HCT116 (cell line): ENCODE data around the gene UQCC5. TPM values are rescaled to one million over a fixed set of nuclear protein-coding genes. Genes with fewer than 3 reads are reported as not detected.

Experiments used
- ATAC-seq: fragments of 200-7000 bp; cut with Tn5 transposase; 2 replicates; pipeline ENCODE4 v1.9.1; 2020; ENCODE audit warnings: mild to moderate bottlenecking, moderate library complexity
- BruUV-seq: library from RNA; stranded (reverse); fragments of 400-500 nt; replicated peaks from 2 replicates; lab custom pipeline; 2021; lab: Mats Ljungman, UMichigan
- CTCF ChIA-PET: fragments of 300-600 bp; sonication (Branson Sonifier 250); formaldehyde crosslinking; loops from one replicate; lab custom pipeline; 2021; ENCODE audit warnings: antibody characterized with exemption; lab: Charles Lee
- POLR2A ChIA-PET: fragments of 300-600, 350-600 bp; sonication (Branson Sonifier 250); formaldehyde crosslinking; loops from one replicate; lab custom pipeline; 2021; ENCODE audit warnings: antibody characterized with exemption; lab: Charles Lee
- RAD21 ChIA-PET, 2 experiments: fragments of 300-600 bp; sonication (Branson Sonifier 250); formaldehyde crosslinking; loops; one replicate each; lab custom pipeline; 2023; ENCODE audit warnings: low total read pairs in 2 of 2; ENCODE audit not compliant: uncharacterized antibody in 2 of 2, unreplicated experiment in 2 of 2, low non-redundant PET in 1 of 2; lab: Charles Lee
- DNase-seq: peaks from one replicate; pipeline ENCODE4 v3.0.0-alpha.2; 2010; ENCODE audit warnings: low read depth, low spot score
- H2AFZ ChIP-seq: fragments of 200-600 bp; shearing (Covaris generic), sonication (generic); 2 replicates; pipeline ENCODE4 v1.6.1; 2017; ENCODE audit warnings: low read depth, mixed run types, mixed read lengths, antibody characterized with exemption, low read length; ENCODE audit not compliant: poor library complexity, severe bottlenecking
- H3K27ac ChIP-seq: 2 replicates; pipeline ENCODE4 v1.5.1; 2012; ENCODE audit warnings: low read depth, low read length
- H3K27me3 ChIP-seq: fragments of 200-600 bp; sonication (generic); 2 replicates; pipeline ENCODE4 v1.6.1; 2016; ENCODE audit warnings: mixed run types, low read length, mixed read lengths; ENCODE audit not compliant: insufficient read depth
- H3K36me3 ChIP-seq, 2 experiments: fragments of 200-500 bp in 1 of 2; fragments of 200-600 bp in 1 of 2; sonication (Bioruptor generic) in 1 of 2; sonication (generic) in 1 of 2; 2 replicates each; pipeline versions ENCODE4 v1.5.1 to v1.6.1; 2014 to 2016; ENCODE audit warnings: low read length in 2 of 2, inconsistent platforms in 1 of 2, mixed read lengths in 1 of 2, mixed run types in 1 of 2; ENCODE audit not compliant: insufficient read depth in 2 of 2, control insufficient read depth in 1 of 2
- H3K4me1 ChIP-seq, 2 experiments: fragments of 200-600 bp in 1 of 2; sonication (generic) in 1 of 2; 2 replicates each; pipeline versions ENCODE4 v1.5.1 to v1.6.1; 2012 to 2017; ENCODE audit warnings: low read length in 2 of 2, inconsistent platforms in 1 of 2, mild to moderate bottlenecking in 1 of 2, mixed read lengths in 1 of 2, mixed run types in 1 of 2, moderate library complexity in 1 of 2; ENCODE audit not compliant: insufficient read depth in 2 of 2, control insufficient read depth in 1 of 2
- H3K4me2 ChIP-seq: fragments of 200-600 bp; sonication (generic); 2 replicates; pipeline ENCODE4 v1.6.1; 2017; ENCODE audit warnings: mixed run types, low read length, mixed read lengths
- H3K4me3 ChIP-seq, 2 experiments: fragments of 200-600 bp in 1 of 2; sonication (generic) in 1 of 2; replicated peaks in 1 of 2; 2 replicates each; pipeline ENCODE4 v1.5.1; 2011 to 2016; ENCODE audit warnings: low read length in 2 of 2, control low read depth in 1 of 2, low read depth in 1 of 2, mild to moderate bottlenecking in 1 of 2, mixed read lengths in 1 of 2, mixed run types in 1 of 2
- H3K79me2 ChIP-seq: fragments of 200-600 bp; sonication (generic); 2 replicates; pipeline ENCODE4 v1.6.1; 2017; ENCODE audit warnings: mild to moderate bottlenecking, mixed run types, low read length, moderate library complexity, mixed read lengths; ENCODE audit not compliant: insufficient read depth
- H3K9ac ChIP-seq: fragments of 200-600 bp; sonication (generic); 2 replicates; pipeline ENCODE4 v1.6.1; 2016; ENCODE audit warnings: low read length, mixed read lengths
- H3K9me2 ChIP-seq: fragments of 200-600 bp; sonication (generic), shearing (Covaris generic); 2 replicates; pipeline ENCODE4 v1.6.1; 2017; ENCODE audit warnings: mixed run types, mild to moderate bottlenecking, moderate library complexity; ENCODE audit not compliant: insufficient read depth
- H3K9me3 ChIP-seq, 2 experiments: fragments of 200-500 bp in 1 of 2; fragments of 200-600 bp in 1 of 2; sonication (Bioruptor generic) in 1 of 2; sonication (generic) in 1 of 2; 2 replicates each; pipeline ENCODE4 v1.6.1; 2014 to 2017; ENCODE audit warnings: low read length in 2 of 2, mixed read lengths in 2 of 2, inconsistent platforms in 1 of 2, low read depth in 1 of 2, mild to moderate bottlenecking in 1 of 2, mixed run types in 1 of 2, moderate library complexity in 1 of 2; ENCODE audit not compliant: control insufficient read depth in 1 of 2, insufficient read depth in 1 of 2
- H4K20me1 ChIP-seq: fragments of 200-600 bp; sonication (generic), shearing (Covaris generic); 2 replicates; pipeline ENCODE4 v1.6.1; 2017; ENCODE audit warnings: mixed run types, mild to moderate bottlenecking, moderate library complexity; ENCODE audit not compliant: insufficient read depth
- CBX3 ChIP-seq: IDR thresholded peaks from 2 replicates; pipeline ENCODE4 v1.6.1; 2012; ENCODE audit warnings: low read depth
- CEBPB ChIP-seq: IDR thresholded peaks from 2 replicates; pipeline ENCODE4 v1.6.1; 2012; ENCODE audit warnings: low read depth
- ELF1 ChIP-seq: IDR thresholded peaks from 2 replicates; pipeline ENCODE4 v1.6.1; 2012; ENCODE audit warnings: low read depth, borderline replicate concordance
- EZH2 ChIP-seq: fragments of 200-600 bp; sonication (generic); IDR thresholded peaks from 2 replicates; pipeline ENCODE4 v1.6.1; 2017; ENCODE audit warnings: antibody characterized with exemption, mixed run types
- EZH2phosphoT487 ChIP-seq: fragments of 200-600 bp; IDR thresholded peaks from 2 replicates; pipeline ENCODE4 v1.6.1; 2018; ENCODE audit warnings: antibody characterized with exemption, borderline replicate concordance
- FOSL1 ChIP-seq: IDR thresholded peaks from 2 replicates; pipeline ENCODE4 v1.6.1; 2012; ENCODE audit warnings: low read depth
- JUND ChIP-seq: IDR thresholded peaks from 2 replicates; pipeline ENCODE4 v1.6.1; 2012
- POLR2A ChIP-seq: IDR thresholded peaks from 2 replicates; pipeline ENCODE4 v1.7.0; 2011; ENCODE audit warnings: borderline replicate concordance; ENCODE audit not compliant: insufficient read depth, insufficient read length; ENCODE audit errors: extremely low read depth
- POLR2AphosphoS5 ChIP-seq: IDR thresholded peaks from 2 replicates; pipeline ENCODE4 v1.6.1; 2011; ENCODE audit warnings: mild to moderate bottlenecking, low read depth, low read length, moderate library complexity
- SIN3A ChIP-seq: IDR thresholded peaks from 2 replicates; pipeline ENCODE4 v1.6.1; 2012; ENCODE audit warnings: low read depth
- SP1 ChIP-seq: IDR thresholded peaks from 2 replicates; pipeline ENCODE4 v1.6.1; 2012; ENCODE audit warnings: low read depth
- SRF ChIP-seq: IDR thresholded peaks from 2 replicates; pipeline ENCODE4 v1.6.1; 2012; ENCODE audit warnings: low read depth
- YY1 ChIP-seq: IDR thresholded peaks from 2 replicates; pipeline ENCODE4 v1.6.1; 2011; ENCODE audit warnings: low read length, low read depth, moderate library complexity, mild to moderate bottlenecking; ENCODE audit not compliant: insufficient replicate concordance; ENCODE audit errors: extremely low read depth
- ZFX ChIP-seq: fragments of 450-650 bp; IDR thresholded peaks from 2 replicates; pipeline ENCODE4 v1.6.1; 2017
- intact Hi-C: fragments of 100-400 bp; cut with micrococcal nuclease; formaldehyde crosslinking; loops from 2 replicates; pipeline ENCODE4 v1.10.0; 2022
- total RNA-seq: library from RNA; stranded (reverse); gene quantifications from one replicate; pipeline ENCODE4 v1.2.1, GENCODE V29; 2021; ENCODE audit not compliant: unreplicated experiment
- TF ChIP-seq, protein P1 (sequence below): IDR thresholded peaks from 2 replicates; pipeline ENCODE4 v1.6.1; 2011; ENCODE audit warnings: mild to moderate bottlenecking, low read length, moderate library complexity; ENCODE audit not compliant: insufficient replicate concordance; ENCODE audit errors: extremely low read depth
- TF ChIP-seq, protein P2 (sequence below): IDR thresholded peaks from 2 replicates; pipeline ENCODE4 v1.6.1; 2012
- TF ChIP-seq, protein P3 (sequence below), 3 experiments: fragments of 200-600 bp in 1 of 3; sonication (generic) in 1 of 3; IDR thresholded peaks in 2 of 3; conservative IDR thresholded peaks in 1 of 3; 2 replicates each; pipeline ENCODE4 v1.5.1; 2012 to 2017; ENCODE audit warnings: low read depth in 2 of 3, low read length in 2 of 3, antibody characterized with exemption in 1 of 3, borderline replicate concordance in 1 of 3, control low read depth in 1 of 3, mild to moderate bottlenecking in 1 of 3, mixed read lengths in 1 of 3, mixed run types in 1 of 3, moderate library complexity in 1 of 3; ENCODE audit not compliant: insufficient read depth in 1 of 3
- TF ChIP-seq, protein P4 (sequence below): IDR thresholded peaks from 2 replicates; pipeline ENCODE4 v1.6.1; 2012
- TF ChIP-seq, protein P5 (sequence below): IDR thresholded peaks from 2 replicates; pipeline ENCODE4 v1.6.1; 2012; ENCODE audit warnings: low read depth

UQCC5 gene
- total RNA-seq, 1 experiment from 2014 or later: 14.1 TPM

DNA sequence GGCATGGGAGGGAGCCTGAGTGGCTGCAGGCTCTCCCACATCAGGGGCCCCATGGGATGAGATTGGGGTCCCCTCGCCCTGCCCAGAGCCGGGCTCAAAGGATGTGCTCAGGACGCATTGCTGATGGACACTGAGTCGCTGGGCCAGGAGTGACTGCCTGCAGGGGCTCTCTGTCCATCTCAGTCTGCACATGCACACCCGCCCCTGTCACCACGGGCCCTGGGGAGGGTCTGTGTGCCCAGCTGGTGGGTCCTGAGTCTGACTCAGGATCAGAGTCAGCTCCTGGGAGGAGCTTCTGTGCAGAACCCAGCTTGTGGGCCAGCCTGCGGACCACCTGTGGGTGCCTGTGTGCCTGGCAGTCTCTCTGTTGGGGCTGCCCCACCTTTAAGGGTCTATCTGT lies 23.1 kb upstream of the UQCC5 start:
- ChIA-PET CTCF (no interaction called here), POLR2A (no interaction called here), RAD21 (no interaction called here)
- no peak overlapping the region for H2AFZ ChIP-seq
- H3K27ac ChIP-seq: no peak overlapping the region
- no TSS peak for BruUV-seq
- no peaks in the 10 kb centered on the region for H3K36me3 ChIP-seq
- no peak overlapping the region for H3K4me2 ChIP-seq
- no peaks in the 10 kb centered on the region for H3K27me3 ChIP-seq
- DNase-seq: no peak
- no peak overlapping the region for H3K9ac ChIP-seq
- H3K9me3 ChIP-seq: no peaks in the 10 kb centered on the region
- no peaks in the 10 kb centered on the region for H4K20me1 ChIP-seq
- H3K79me2 ChIP-seq: no peaks in the 10 kb centered on the region
- ATAC-seq: no peak
- intact Hi-C loops: no loop called here
- H3K9me2 ChIP-seq: no peaks in the 10 kb centered on the region
- TF ChIP-seq, protein P1, sequence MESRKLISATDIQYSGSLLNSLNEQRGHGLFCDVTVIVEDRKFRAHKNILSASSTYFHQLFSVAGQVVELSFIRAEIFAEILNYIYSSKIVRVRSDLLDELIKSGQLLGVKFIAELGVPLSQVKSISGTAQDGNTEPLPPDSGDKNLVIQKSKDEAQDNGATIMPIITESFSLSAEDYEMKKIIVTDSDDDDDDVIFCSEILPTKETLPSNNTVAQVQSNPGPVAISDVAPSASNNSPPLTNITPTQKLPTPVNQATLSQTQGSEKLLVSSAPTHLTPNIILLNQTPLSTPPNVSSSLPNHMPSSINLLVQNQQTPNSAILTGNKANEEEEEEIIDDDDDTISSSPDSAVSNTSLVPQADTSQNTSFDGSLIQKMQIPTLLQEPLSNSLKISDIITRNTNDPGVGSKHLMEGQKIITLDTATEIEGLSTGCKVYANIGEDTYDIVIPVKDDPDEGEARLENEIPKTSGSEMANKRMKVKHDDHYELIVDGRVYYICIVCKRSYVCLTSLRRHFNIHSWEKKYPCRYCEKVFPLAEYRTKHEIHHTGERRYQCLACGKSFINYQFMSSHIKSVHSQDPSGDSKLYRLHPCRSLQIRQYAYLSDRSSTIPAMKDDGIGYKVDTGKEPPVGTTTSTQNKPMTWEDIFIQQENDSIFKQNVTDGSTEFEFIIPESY: no peak
- TF ChIP-seq EZH2 (no peak), ZFX (no peak), ELF1 (no peak), YY1 (no peak), POLR2A (no peak), SRF (no peak), SP1 (no peak), POLR2AphosphoS5 (no peak), CBX3 (no peak), CEBPB (no peak), SIN3A (no peak), JUND (no peak), FOSL1 (no peak), EZH2phosphoT487 (no peak)
- TF ChIP-seq, protein P2, sequence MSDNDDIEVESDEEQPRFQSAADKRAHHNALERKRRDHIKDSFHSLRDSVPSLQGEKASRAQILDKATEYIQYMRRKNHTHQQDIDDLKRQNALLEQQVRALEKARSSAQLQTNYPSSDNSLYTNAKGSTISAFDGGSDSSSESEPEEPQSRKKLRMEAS: no peak
- TF ChIP-seq, protein P3, sequence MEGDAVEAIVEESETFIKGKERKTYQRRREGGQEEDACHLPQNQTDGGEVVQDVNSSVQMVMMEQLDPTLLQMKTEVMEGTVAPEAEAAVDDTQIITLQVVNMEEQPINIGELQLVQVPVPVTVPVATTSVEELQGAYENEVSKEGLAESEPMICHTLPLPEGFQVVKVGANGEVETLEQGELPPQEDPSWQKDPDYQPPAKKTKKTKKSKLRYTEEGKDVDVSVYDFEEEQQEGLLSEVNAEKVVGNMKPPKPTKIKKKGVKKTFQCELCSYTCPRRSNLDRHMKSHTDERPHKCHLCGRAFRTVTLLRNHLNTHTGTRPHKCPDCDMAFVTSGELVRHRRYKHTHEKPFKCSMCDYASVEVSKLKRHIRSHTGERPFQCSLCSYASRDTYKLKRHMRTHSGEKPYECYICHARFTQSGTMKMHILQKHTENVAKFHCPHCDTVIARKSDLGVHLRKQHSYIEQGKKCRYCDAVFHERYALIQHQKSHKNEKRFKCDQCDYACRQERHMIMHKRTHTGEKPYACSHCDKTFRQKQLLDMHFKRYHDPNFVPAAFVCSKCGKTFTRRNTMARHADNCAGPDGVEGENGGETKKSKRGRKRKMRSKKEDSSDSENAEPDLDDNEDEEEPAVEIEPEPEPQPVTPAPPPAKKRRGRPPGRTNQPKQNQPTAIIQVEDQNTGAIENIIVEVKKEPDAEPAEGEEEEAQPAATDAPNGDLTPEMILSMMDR (IDR thresholded peaks at IDR 0.05 in 2 of 3, conservative IDR thresholded peaks at IDR 0.05 in 1 of 3; ENCODE audit: borderline replicate concordance in 1 of 3, insufficient read depth in 1 of 3, low read depth in 2 of 3, low read length in 2 of 3): no peak
- TF ChIP-seq, protein P4, sequence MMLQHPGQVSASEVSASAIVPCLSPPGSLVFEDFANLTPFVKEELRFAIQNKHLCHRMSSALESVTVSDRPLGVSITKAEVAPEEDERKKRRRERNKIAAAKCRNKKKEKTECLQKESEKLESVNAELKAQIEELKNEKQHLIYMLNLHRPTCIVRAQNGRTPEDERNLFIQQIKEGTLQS: no peak
- TF ChIP-seq, protein P5, sequence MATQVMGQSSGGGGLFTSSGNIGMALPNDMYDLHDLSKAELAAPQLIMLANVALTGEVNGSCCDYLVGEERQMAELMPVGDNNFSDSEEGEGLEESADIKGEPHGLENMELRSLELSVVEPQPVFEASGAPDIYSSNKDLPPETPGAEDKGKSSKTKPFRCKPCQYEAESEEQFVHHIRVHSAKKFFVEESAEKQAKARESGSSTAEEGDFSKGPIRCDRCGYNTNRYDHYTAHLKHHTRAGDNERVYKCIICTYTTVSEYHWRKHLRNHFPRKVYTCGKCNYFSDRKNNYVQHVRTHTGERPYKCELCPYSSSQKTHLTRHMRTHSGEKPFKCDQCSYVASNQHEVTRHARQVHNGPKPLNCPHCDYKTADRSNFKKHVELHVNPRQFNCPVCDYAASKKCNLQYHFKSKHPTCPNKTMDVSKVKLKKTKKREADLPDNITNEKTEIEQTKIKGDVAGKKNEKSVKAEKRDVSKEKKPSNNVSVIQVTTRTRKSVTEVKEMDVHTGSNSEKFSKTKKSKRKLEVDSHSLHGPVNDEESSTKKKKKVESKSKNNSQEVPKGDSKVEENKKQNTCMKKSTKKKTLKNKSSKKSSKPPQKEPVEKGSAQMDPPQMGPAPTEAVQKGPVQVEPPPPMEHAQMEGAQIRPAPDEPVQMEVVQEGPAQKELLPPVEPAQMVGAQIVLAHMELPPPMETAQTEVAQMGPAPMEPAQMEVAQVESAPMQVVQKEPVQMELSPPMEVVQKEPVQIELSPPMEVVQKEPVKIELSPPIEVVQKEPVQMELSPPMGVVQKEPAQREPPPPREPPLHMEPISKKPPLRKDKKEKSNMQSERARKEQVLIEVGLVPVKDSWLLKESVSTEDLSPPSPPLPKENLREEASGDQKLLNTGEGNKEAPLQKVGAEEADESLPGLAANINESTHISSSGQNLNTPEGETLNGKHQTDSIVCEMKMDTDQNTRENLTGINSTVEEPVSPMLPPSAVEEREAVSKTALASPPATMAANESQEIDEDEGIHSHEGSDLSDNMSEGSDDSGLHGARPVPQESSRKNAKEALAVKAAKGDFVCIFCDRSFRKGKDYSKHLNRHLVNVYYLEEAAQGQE: no peak
- H3K4me1 ChIP-seq: peaks cover 0 to 6% of the 10 kb centered on the region in 2 experiments; a peak in 1 of 4 replicates
- H3K4me3 ChIP-seq: no peak overlapping the region
